C4-2B (cell line): ENCODE results near the gene HNRNPU.

Experiments used
- ZFX ChIP-seq: fragments of 450-650 bp; IDR thresholded peaks from 2 replicates; pipeline ENCODE4 v1.6.1; 2017
- TF ChIP-seq, protein P1 (sequence below): fragments of 450-650 bp; conservative IDR thresholded peaks from 2 replicates; pipeline ENCODE4 v1.5.1; 2017; ENCODE audit warnings: mild to moderate bottlenecking

GRCh38 chr1:244815600-244816099 is 48.7 kb downstream of the HNRNPU start:
- TF ChIP-seq, protein P1, sequence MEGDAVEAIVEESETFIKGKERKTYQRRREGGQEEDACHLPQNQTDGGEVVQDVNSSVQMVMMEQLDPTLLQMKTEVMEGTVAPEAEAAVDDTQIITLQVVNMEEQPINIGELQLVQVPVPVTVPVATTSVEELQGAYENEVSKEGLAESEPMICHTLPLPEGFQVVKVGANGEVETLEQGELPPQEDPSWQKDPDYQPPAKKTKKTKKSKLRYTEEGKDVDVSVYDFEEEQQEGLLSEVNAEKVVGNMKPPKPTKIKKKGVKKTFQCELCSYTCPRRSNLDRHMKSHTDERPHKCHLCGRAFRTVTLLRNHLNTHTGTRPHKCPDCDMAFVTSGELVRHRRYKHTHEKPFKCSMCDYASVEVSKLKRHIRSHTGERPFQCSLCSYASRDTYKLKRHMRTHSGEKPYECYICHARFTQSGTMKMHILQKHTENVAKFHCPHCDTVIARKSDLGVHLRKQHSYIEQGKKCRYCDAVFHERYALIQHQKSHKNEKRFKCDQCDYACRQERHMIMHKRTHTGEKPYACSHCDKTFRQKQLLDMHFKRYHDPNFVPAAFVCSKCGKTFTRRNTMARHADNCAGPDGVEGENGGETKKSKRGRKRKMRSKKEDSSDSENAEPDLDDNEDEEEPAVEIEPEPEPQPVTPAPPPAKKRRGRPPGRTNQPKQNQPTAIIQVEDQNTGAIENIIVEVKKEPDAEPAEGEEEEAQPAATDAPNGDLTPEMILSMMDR, result no peak
- TF ChIP-seq ZFX, result no peak
